NCI-H128 (cell line): ENCODE measurements around the gene ZBTB2.
"Not testable (repeated sequence)": the region's sequence is repeated elsewhere in the genome, so short reads cannot be mapped to it uniquely, and the experiment has no call there.

Experiments used
- DNase-seq: peaks from one replicate; lab custom pipeline; 2025; ENCODE audit not compliant: unreplicated experiment; lab: John Stamatoyannopoulos, UW

The ZBTB2 gene

GRCh38 chr6:151338651-151339200, 52.6 kb downstream of the ZBTB2 start:
- DNase-seq: no peak

GRCh38 chr6:151335930-151336329, 55.4 kb downstream of the ZBTB2 start:
- DNase-seq: no peak

DNA sequence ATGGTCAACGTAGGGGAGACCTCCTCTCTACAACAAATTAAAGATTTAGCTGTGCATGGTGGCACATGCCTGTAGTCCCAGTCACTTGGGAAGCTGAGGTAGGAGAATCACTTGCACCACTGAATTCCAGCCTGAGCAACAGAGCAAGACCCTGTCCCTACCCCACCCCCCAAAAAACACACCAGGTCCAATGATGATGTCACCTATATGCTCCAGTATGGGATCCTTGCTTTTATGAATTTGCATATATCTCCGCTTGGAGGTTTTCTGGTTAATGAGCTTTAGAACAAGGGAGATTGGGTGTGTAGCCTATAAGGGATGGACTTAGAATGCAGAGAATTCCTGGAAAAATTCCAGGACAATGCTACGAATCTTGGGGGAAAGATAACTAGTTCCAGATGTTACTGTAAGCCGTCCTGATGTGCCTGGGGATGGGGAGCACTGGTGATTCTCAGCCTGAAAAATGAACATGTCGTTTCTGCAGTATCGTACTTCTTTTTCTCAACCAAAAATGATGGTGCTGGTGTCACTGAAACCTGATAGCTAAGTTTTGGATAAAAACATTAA, 61.1 kb downstream of the ZBTB2 start:
- no peak for DNase-seq

DNA sequence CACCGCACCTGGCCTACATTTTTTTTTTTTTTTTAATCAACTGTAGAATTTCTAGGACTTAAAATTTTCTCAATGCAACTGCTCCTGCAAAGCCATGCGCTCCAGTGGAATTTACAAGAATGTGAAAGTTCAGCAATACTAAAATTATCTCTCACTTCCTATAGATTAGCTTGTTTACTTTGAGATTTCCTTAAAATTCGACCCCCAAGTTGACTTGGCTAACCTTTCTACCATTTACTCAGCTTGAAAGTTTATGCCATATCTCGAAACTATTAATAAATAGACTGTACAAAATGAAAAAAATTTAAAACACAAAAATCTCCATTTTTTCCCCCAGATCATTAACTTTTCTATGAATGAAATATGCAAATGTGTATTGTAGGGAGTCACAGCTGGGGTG, 64.3 kb downstream of the ZBTB2 start:
- DNase-seq: no peak

DNA sequence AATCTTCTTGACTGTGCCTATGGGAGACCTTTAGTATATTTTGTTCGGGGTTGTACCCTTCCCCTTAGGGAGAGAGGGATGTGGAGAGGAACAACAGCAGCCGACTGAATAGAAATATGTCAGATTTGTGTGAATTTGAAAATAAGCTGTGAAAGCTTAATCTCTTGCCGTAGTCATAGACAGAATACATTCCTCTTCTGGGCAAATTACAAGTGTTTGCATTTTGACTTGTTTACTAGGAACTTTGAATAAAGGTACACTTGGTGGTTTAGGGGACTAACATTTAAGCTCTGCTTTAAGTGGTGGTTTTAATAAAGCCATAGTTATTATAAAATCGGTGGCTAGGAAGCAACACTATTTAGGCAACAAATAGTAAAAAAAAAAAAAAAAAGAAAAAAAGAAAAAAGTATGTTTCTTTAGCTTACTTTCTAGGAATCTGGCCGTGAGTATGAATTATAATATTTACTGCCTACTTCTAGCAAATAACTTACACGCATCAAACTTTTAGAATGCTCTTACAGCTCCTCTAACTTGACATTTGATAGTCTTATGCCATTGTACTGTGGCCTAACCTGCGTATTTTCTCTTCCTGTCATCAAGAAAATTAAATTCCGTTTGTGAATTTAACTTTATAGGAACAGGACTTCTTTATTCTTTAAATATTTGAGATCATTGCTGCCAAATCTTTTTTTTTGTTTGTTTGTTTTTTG, 65.1 kb downstream of the ZBTB2 start:
- no peak for DNase-seq

DNA sequence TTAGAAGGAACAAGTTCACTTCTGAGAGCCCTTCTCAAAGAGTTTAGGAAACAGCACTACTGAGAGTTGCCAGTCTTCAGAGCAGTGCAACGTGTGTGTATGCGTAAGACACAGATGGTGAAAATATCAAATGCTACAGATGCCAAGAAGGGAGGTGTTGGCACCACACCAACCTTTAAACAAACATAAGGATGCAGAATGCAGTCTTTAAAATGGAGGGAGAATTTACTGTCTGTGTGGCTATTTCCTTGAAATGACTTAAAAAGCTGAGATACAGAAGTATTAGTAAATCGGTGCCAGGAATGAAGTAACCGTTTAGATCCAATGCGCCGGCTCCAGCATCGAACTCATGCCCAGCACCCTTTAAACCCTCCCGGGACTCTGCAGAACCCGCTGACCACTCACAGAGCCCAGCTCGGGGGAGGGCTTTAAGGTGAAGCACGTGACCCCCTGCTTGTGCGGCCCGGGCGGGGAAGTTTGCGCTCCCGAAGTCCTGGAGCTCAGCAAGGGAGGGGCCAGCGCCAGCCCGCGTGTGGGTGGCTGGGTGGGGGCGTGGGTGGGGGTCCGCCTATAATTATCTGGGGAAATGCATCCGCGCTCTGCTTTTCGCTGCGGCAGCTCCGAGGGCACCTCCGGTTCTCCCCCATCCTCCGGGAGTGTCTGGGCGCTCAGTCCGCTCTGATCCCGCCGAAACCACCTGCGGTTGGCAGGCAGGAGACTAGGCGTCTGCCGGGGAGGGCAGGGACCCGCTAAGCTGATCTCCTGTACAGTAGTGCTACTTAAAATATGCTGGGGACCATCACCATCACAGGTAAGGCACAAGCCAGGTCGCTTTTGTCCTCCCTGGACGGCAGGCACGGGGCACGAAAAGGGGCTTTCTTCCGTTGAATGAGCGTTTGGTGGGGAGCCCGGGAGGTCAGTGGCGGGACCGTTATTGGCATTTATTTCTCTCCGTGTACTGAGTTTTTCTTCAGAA, 66.0 kb downstream of the ZBTB2 start:
- DNase-seq: no peak

DNA sequence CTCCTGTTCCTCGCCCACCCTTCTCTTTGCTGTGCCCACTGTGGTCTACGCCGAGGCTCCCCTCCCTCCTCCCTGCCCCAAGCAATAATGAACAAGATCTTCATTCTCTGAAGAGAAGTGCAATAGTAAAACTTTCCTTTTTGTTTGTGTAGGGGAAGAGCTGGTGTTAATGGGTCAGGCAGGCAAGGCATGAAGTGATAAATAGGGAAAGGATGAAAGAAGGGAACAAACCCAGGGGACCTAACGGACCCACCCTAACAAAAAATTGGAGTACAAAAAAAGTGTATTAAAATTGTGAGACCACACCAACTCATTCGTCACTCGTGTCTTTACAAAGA, 66.9 kb downstream of the ZBTB2 start:
- no peak for DNase-seq

DNA sequence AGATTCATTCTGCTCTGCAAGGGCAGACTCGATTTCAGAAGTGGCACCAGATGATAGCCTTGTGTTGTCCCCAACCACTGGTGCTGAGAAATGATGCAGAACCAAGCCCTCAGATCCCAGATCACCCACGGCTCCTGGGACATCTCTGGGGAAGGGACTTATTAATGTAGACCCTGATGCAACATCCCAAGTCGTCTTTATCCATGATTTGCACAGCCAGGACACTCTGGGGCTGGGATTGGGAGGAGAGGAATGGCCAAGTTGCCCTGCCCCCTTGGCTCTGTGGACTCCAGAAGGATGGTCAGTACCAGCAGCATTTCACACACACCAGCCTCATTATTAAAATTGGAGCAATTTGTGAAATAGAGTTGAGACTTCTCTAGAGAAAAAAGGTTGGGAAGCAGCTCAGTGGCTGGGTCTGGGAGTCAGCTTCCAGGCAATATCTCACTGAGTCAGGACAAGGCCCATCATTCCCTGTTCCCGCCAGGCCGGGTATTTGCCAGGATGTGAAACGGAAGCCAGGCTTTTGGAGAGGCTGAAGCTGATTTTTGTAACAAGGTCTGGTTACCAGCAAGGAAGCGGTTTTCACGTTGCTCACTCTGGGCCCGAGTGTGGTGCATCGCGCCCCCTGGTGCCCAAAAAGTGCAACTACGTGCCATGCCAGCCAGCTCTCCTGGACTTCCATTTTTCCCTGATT, 67.4 kb downstream of the ZBTB2 start:
- DNase-seq: peak; percentile 60

- DNase-seq: no peak
These were observed 68.8 kb downstream of the ZBTB2 start for GRCh38 chr6:151322570-151322969.

DNA sequence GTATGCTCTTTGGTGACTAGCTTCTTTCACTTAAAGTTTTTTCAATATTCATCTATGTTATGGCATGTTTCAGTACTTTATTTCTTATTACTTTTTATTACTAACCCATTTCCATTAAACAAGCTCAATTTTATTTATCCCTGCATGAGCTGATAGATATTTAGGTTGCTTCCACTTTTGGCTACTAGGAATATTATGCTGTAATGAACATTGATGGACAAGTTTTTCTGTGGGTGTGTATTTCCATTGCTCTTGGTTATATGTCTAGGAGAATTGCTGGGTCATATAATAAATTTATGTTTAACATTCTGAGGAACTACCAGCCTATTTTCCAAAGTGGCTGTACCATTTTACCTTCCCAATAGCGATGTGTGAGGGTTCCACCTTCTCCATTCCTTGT, 69.9 kb downstream of the ZBTB2 start:
- DNase-seq: no peak

DNA sequence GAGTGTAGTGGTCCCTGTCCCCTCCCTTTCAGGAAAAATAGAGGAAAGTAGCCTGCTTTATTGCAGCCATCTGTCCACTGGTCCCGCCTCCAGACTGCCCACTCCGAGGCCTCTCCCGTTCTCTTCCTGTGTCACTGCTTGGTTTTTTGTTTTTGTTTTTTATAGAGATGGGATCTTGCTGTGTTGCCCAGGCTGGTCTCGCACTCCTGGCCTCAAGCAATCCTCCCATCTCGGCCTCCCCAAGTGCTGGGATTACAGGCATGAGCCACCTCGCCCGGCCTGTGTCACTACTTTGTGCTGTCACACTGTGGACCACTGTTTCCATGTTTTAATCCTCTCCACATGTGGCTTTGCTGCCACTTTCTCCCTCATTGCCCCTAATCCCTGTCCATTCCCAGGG, 71.2 kb downstream of the ZBTB2 start:
- DNase-seq: no peak

DNA sequence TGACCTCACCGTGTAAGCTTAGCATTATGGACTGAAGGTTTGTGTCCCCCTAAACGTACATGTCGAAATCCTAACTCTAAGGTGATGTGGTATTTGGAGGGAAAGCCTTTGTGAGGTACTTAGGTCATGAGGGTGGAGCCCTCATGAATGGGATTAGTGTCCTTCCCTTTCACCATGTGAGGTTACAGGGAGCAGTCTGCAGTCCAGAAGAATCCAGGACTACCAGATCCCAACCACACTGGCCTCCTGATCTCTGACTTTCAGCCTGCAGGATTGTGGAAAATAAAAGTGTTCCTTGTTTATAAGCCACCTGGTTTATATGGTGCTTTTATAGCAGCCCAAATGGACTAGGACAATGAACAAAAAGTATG, 73.4 kb downstream of the ZBTB2 start:
- DNase-seq: no peak

GRCh38 chr6:151317103-151317994, 74.0 kb downstream of the ZBTB2 start:
- DNase-seq: no peak

GRCh38 chr6:151315661-151316060, 75.7 kb downstream of the ZBTB2 start:
- DNase-seq: not testable (repeated sequence)
